HG02759 (cell line): ENCODE measurements around the gene PTGR1.
A peak's percentile ranks its signal among the peaks of the same experiment; 100 is the strongest.
"Not testable (repeated sequence)": the region's sequence is repeated elsewhere in the genome, so short reads cannot be mapped to it uniquely, and the experiment has no call there.

Experiments
- ATAC-seq: cut with Tn5 transposase; IDR thresholded peaks from one replicate; pipeline ENCODE4 v1.9.1; 2021; ENCODE audit warnings: mild to moderate bottlenecking, moderate library complexity; ENCODE audit not compliant: unreplicated experiment

Gene PTGR1

DNA sequence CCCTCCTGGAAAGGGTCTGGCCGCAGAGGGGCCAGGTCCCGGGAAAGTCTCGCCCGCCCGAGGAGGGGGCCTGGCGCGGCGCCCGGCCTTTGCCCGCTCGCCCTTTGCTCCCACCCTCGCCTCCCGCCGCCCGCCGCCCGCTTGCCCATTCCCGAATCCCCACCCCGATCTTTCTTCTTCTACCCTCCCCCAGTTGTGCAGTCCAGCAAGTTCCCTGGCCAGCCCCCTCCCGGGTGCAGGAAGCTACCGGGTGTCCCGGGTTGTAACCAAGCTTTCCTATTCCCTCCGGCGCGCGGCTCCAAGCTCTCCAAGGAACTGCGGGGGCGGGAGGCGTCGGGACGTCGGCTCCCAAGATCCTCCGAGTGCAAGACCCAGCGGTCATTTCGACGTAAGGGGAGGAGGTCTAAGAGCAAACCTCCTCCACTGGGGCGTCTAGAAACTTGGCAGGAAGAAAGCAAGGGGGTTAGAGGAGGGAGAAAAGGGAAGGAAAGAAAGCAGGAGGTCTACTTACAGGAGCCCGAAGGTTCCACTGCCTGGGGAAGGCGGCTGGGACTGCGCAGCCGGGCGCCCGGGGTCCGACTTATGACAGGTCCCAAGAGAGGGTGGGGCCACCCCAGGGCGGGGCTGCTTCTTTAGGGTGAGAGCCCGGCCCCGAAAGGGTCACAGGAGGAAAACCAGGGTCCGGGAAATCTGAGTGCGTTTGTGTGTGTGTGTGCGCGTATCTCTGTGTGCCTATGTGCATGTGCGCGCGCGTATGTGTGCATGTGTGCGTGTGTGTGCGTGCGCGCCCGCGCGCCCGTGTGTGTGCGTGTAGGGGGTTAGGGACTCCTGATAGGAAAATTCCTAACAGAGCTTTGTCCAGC is at the start of gene PTGR1:
TSS of gene PTGR1 (minus strand) at position 556 of the 863 bp plus-strand sequence. CDS start 2,225 bp downstream, outside the sequence.
- peak; percentile 40 for ATAC-seq

DNA sequence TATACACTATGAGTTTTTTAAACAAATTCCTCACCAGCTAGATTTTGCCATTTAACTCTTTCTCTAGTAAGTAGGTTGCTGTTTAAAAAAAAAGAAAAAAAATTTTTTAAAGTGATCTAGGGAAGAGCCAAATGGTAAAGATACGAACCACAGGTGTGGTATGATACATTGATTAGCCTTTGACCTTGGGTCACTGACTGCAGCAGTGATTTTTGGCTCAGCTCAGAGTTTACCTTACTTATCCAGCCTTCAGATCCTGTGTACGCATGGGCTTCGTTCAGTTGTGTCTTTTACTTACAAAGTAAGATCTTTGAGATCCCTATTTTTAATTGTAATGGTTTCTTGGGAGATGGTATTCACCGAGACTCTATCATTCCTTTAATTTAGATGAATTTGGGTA is 49.6 kb upstream of the PTGR1 start:
- ATAC-seq = no peak

DNA sequence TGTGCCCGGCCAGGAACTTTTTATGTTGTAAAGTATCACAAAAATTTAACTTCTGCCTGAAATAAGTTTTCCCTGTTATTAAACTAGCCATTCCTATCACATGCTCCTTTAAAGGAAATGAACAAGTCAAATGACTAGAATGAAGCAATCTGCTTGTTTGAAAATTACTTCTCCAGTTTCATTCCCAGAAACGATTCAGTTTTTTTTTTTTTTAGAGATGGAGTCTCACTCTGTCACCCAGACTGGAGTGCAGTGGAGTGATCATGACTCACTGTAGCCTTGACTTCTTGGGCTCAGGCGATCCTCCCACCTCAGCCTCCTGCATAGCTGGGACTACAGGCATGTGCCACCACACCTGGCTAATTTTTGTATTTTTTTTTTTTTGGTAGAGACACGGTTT is 48.6 kb upstream of the PTGR1 start:
- no peak for ATAC-seq

DNA sequence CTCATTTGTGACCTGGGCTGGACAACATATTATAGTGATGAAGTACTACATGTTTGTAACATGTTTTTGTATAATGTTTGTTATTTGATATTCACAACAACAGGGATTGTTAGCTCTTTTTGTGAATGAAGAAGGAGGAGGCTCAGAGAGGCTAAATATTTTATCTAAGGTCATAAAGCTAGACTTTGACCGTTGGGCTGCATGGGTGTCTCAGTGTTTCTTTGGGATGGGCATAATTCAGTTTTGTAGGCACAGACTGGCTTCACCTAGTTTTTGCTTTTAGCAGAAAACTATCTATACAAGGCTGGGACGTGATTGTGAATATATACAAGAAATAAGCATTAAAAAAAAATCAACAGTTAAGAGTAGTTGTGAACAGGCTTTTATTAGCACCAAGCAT is 47.0 kb upstream of the PTGR1 start:
- ATAC-seq = no peak

DNA sequence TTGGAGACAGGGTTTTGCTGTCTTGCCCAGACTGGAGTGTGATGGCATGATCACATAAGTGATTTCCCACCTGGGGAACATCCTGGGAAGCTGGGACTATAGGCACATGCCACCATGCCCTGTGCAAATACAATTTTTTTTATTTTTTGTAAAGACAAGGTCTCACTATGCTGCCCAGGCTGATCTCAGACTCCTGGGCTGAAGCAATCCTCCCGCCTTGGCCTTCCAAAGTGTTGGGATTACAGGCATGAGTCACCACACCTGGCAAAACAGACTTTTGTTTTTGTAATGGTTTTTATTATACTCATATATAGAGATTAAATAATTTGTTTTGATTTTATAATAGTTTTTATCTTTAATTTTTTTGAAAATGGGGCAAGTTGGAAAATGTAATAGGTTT is 46.4 kb upstream of the PTGR1 start:
- no peak for ATAC-seq

DNA sequence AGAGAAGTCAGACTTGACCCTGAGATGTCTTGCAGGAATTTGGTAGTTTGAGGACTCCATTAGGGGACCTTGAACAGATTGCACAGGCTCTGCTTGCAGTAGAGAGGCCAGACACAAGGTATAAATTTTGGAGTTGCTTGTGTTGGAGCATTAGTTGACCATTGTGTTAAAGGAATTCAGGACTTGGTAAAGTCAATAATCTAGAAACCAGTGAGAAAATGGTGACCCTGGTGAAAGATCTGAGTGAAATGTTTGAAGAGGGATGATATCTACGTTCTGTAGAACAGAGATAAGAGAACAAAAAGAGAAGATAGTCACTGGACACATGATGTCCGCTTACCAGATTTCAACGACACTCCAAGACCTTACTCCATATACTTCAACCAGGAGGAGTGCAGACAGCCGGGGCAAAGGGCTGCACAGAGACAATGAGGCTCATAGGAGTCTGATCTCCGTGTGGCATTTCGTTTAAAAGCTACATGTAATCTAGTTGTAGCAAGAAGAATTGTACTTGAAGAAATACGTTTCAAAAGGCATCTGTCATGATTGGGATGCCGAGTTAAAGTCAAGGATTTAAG is 44.8 kb upstream of the PTGR1 start:
- ATAC-seq = no peak

DNA sequence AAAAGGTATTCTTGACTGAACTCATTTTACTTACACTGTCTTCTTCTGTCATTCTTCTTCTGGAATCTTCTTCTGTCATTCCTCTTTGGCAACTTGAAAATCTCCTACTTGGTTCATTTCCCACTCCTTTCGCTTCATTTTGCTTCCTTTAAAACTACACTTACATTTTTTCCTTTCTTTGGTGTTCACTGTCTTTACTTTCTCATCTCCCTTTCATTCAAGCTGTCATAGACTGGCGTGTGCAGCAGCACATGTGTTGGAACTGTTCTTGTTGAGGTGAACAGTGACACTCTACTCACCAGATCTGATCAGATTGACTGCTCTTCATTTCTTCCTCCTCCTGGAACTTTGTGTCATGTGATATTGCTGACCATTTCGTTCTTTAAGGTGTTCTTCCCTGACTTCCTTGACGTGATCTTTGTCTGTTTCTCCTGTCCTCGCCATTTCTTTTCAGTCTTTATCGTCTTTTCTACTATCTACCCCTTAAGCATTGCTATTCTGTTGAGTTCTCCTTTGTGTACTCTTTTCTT is 38.0 kb upstream of the PTGR1 start:
- no peak for ATAC-seq

DNA sequence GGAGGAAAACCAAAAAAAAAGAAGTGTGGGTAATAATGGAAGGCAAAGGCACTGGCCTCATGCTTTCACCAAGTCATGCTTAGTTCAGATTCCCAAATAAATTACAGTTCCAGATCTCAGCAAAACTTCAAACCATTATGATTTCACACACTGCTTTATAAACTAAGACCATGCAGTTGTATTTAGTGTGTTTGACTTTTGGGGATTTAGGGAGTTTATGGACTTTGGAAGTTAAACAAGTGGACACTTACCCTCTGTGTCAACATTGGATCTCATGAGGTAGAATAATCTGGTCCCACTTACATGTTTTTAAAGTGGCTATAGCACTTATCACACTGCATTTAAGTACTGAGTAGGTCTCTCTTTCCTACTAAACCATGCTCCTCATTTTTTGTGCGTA is 35.4 kb upstream of the PTGR1 start:
- ATAC-seq = no peak

DNA sequence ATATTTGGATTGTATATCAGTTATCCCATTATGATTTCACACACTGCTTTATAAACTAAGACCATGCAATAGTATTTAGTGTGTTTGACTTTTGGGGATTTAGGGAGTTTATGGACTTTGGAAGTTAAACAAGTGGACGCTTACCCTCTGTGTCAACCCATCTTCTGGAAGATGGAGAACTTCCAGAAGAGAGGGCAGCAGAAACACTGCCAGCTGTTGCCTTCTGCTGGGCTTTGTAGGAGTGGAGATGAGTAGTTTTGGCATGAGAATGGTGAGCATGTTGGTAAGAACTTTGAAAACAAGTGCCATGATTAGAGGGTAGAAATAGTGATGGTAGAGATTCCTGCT is 33.9 kb upstream of the PTGR1 start:
- no peak for ATAC-seq

DNA sequence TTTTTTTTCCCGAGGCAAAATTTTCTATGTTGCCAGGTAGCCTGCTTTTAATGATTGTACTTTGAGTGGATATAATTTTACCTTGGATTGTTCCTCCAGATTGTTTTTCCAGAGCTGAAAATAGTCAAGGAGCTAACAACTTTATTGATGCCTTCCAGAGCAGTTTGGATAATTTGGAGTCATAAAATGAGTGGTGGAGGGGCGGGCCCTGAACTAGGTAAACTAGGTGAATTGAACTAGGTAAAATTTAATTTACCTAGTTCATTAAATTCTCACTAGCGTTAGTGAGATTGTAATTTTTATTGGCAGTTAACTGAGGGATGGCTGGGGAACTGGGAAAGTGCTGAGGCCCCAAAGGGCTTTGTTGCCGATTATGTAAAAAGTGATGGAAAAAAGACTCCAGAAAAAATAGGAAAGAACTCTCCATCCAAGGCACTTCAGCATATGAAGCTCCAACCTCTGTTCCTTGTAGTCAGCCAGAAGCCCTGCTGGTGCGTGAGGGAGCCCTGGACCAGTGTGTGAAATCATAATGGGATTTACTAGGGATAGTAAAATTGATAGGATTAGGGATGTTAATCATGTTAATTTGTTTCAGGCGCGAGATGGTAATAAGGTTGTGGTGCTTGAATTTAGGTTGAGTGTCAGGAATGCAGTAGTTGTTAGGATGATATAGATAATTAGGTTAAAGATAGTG is 33.4 kb upstream of the PTGR1 start:
- ATAC-seq = no peak

DNA sequence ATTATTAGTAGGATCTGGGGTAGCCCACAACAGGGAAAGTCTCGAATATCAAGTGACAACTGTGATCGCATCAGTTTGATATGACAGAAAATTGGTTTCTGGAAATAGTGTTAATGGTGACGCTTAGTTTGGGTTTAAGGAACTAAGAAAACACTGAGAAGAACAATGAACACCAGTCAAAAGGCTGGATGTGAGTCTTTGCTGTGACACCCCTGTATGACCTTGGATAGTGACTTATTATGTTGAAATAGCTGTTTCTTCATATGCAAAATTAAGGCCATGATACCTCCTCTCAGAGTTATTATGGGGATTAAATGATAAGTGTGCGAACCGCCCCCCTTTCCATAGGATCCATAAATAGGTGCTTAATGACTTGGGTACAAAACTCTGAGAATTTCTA is 32.6 kb upstream of the PTGR1 start:
- ATAC-seq = no peak

DNA sequence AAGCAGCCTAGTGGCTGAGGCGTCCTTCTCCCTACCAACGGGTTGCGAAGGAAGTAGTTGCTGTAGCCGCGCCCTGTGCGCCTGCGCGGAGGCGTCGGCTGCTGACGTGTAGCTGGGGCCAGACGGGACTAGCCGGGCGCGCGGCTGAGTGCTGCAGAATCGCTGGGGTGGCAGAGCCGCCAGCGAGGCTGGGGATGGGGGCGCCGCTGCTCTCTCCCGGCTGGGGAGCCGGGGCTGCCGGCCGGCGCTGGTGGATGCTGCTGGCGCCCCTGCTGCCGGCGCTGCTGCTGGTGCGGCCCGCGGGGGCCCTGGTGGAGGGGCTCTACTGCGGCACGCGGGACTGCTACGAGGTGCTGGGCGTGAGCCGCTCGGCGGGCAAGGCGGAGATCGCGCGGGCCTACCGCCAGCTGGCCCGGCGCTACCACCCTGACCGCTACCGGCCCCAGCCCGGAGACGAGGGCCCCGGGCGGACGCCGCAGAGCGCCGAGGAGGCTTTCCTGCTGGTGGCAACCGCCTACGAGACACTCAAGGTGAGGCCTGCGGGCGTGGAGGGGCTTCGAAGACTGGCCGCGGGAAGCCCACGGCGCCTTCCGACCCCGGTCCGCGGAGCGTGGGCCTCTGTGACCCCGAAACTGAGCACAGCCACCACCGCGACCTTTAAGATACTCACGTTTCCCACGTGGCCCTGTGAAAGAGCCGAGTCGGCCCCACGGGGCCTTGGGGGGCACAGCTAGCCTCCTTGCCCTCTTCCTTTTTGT is 31.9 kb upstream of the PTGR1 start, which contains the start of gene DNAJC25:
TSS of gene DNAJC25 (plus strand) at position 121 of the 758 bp plus-strand sequence. CDS start at position 195, 74 bp downstream.
- ATAC-seq = peak; percentile 99

DNA sequence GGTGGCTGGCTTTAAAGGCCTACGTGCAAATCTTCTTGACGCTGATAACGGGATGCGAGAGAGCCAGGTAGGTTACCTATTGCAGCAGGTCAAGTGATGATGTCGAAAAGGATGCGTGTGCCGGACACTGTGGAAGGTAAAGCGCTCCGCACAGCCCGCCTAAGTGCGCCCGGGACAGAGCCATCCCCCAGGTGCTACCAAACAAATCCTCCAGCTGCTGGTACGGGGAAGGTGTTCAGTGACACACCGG is 31.4 kb upstream of the PTGR1 start:
- ATAC-seq = no peak

DNA sequence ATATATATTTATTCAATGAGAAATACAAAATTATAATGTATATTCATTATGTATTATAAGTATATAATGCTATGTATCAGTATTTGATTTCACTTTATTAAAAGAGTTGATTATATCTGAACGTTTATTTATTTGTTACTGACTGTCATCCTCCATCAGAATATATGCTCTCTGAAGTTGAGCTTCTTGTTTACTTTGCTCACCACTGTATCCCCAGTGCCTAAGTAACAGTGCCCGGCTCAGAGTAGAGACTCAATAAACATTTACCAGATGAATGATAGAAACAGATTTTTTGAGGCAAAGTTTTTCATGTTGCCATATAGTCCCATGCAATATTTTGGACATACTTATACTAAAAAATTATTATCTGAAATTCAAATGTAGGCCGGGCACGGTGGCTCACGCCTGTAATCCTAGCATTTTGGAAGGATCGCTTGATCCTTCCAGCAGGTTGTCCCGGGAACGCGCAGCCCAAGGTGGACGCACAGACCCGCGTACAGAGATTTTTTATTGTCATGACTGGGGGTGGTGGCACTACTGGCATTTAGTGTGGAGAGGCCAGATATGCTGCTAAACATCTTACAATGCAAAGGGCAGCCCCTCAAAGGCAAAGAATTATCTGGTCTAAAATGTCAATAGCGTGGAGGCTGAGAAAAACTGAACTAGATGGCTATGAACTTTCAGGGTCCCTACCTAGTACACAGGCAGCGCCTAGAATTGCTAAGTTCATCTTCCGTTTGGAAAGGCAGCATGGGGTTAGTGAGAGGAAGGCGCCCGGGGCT is 30.9 kb upstream of the PTGR1 start:
- ATAC-seq = peak; percentile 22

DNA sequence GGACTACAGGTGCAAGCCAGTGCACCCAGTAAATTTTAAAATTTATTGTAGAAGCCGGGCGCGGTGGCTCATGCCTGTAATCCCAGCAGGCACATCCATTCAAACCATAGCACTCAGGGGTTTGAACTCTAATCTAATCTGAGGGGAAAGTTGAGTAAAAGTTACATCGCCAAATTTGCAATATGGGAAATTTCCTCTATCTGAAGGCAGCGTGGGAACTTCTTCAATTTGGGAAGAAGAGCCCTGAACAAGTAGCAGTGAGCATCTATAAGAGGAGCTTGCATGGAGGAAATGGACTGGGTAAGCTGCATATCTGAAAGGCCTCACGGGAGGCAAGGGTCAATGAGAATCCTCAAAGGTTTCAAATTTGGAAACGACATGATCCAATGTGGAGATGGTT is 29.0 kb upstream of the PTGR1 start:
- no peak for ATAC-seq

DNA sequence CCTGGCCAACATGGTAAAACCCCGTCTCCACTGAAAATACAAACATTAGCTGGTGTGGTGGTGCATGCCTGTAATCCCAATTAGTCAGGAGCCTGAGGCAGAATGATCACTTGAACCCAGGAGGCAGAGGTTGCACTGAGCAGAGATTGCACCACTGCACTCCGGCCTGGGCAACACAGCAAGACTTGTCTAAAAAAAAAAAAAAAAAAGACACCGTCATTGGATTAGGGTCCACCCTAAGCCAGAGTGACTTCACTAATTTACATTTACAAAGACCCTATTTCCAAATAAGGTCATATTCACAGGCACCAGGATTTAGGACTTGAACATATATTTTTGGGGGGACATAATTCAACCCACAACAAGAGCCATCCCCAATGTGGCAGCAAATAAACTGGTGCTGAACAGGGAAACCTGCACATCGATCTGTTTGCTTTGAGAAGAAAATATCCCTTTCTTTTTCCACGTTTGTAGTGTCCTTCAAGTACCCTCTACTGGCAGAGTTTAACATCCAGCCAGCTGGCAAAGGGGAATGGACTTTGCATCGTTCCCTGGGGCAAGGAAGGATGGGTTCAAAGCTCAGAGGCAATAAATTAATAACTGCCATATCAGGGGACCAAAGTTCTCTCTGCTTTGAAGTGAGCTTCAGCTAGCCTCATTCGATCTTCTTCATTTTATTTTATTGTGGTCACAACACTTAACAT is 28.0 kb upstream of the PTGR1 start:
- ATAC-seq = no peak

DNA sequence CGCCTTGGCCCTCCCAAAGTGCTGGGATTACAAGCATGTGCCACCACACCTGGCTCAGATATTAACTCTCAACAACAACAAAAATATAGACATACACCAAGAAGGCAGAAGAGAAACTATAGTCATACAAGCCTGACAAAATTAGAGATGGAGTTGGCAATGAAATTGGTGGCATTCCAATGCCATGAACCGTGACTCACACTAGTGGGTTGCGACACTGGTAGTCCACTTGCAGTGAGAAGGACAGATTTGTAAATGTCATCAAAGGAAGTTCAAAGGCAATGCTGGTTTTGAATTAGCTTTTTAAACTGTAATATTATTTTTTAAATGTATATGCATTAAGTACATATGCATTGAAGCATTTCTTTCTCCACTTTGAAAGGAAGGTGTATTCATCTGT is 23.2 kb upstream of the PTGR1 start:
- no peak for ATAC-seq

DNA sequence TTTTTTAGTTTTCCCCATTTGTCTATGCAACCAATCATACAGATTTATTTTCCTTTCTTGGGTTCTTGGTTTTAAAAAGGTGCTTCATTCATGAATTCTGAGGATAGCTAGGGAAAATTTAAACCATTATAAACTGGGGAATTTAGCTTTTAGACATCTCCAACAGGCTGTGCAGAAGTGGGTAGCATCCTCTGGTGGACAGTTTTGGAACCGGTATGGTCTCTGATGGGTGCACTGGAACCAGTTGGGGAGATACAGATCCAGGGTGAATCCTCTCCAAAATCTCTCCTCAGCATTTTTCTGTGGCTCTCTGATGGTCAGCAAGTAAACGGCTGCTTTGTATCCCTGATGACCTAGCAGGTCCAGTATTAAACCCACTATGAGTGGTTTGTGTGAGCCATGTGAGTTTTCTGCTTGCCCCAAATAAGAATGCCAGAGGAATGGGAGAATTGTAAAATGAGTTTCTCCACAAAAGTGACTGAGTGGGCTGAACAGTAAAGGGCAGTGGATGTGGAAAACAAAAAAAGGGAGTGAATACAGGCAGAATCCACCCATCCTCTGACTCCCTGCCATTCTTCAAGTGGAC is 22.5 kb upstream of the PTGR1 start:
- no peak for ATAC-seq

DNA sequence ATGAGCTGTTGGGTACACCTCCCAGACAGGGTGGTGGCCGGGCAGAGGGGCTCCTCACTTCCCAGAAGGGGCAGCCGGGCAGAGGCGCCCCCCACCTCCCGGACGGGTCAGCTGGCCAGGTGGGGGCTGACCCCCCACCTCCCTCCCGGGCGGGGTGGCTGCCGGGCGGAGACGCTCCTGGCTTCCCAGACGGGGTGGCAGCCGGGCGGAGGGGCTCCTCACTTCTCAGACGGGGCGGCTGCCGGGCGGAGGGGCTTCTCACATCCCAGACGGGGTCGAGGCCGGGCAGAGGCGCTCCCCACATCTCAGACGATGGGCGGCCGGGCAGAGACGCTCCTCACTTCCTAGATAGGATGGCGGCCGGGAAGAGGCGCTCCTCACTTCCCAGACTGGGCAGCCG is 17.9 kb upstream of the PTGR1 start:
- ATAC-seq = not testable (repeated sequence)

DNA sequence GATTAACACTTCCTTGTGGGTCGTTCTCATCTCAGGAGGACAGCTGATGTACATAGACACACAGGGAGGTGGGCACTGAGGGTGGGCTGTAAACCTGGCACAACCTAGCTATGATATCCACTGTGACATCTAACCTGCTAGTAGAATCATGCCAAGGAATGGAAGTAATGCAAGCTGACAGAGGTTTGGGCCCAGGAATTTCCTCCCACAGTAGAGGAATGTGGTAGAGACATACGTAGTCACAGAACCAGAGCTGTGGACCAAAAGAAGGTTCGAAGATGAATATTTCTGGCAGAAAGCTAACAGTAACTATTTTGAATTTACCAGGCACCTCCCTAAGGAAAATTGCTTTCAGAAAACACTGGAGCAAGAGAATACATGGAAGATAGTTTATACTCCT is 16.5 kb upstream of the PTGR1 start:
- ATAC-seq = no peak
